GM18499 (cell line): ENCODE results near the gene OGDH.

Experiments
- ATAC-seq: cut with Tn5 transposase; IDR thresholded peaks from one replicate; pipeline ENCODE4 v1.9.1; 2021; ENCODE audit warnings: moderate number of reproducible peaks; ENCODE audit not compliant: insufficient read depth, unreplicated experiment

The OGDH gene

GRCh38 chr7:44755698-44756627 is 149.5 kb downstream of the OGDH start:
- ATAC-seq: no peak

- ATAC-seq: no peak
Measured at GRCh38 chr7:44756904-44757303, 150.5 kb downstream of the OGDH start.

DNA sequence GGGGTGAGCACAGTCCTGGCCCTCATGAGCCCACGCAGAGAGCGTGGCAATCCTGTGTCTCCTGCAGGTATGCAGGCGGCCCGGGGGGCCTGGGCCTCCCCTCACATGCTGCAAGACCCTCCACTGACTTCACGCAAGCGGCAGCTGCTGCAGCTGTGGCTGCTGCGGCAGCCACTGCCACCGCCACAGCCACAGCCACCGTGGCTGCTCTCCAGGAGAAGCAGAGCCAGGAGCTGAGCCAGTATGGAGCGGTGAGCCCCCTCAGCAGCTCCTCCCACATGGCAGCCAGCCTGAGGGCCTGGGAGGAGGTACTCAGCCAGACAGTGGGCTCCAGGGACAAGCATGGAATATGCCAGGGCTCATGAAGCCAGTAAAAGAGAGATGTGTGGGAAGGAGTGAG is 150.9 kb downstream of the OGDH start:
- no peak for ATAC-seq

DNA sequence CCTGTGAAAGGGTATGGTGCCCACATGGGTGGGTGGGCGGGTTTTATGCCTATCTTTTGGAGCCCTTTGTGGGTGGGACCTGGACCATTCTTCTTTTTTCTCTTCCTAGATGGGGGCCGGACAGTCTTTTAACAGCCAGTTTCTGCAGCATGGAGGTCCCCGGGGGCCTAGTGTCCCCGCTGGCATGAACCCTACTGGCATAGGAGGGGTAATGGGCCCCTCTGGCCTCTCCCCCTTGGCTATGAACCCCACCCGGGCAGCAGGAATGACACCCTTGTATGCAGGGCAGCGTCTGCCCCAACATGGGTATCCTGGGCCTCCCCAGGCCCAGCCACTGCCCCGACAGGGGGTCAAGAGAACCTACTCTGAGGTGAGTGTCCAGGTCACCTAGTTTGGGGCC is 151.3 kb downstream of the OGDH start:
- no peak for ATAC-seq
